ENCODE measurements around the gene LGALS4.

- TF ChIP-seq EZH2 (IDR thresholded peaks at IDR 0.05) (no peak), POLR2AphosphoS5 (IDR thresholded peaks at IDR 0.05; ENCODE audit: borderline replicate concordance, low read depth, low read length) (no peak), FOXP2 (optimal IDR thresholded peaks at IDR 0.05; ENCODE audit: control extremely low read depth, extremely low read length, insufficient read depth) (no peak)
Observed at GRCh38 chr19:38759590-38760003, 53.1 kb downstream of the LGALS4 start.

Measured in SK-N-MC (cell line).